ENCODE results near the gene HMOX2.

DNA sequence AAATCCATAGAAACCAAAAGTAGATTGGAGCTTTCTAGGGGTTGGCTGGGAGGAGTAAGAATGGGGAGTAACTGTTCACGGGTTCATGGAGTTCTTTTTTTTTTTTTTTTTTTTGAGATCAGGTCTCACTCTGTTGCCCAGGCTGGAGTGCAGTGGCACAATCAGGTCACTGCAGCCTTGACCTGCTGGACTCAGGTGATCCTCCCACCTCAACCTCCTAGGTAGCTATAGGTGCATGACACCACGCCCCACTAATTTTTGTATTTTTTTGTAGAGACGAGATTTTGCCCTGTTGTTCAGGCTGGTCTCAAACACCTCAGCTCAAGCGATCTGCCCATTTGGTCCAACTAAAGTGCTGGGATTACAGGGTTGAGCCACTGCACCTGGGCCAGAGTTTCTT is 3.3 kb upstream of the HMOX2 start:
- TF ChIP-seq, protein P1, sequence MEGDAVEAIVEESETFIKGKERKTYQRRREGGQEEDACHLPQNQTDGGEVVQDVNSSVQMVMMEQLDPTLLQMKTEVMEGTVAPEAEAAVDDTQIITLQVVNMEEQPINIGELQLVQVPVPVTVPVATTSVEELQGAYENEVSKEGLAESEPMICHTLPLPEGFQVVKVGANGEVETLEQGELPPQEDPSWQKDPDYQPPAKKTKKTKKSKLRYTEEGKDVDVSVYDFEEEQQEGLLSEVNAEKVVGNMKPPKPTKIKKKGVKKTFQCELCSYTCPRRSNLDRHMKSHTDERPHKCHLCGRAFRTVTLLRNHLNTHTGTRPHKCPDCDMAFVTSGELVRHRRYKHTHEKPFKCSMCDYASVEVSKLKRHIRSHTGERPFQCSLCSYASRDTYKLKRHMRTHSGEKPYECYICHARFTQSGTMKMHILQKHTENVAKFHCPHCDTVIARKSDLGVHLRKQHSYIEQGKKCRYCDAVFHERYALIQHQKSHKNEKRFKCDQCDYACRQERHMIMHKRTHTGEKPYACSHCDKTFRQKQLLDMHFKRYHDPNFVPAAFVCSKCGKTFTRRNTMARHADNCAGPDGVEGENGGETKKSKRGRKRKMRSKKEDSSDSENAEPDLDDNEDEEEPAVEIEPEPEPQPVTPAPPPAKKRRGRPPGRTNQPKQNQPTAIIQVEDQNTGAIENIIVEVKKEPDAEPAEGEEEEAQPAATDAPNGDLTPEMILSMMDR (IDR thresholded peaks at IDR 0.05): no peak
- TF ChIP-seq EP300 (IDR thresholded peaks at IDR 0.05) (no peak), POLR2A (IDR thresholded peaks at IDR 0.05) (no peak), POLR2AphosphoS5 (IDR thresholded peaks at IDR 0.05) (no peak)

Measured in upper lobe of left lung (tissue), 4 donors.